ENCODE data around the gene EFCAB9. TPM values are rescaled to one million over a fixed set of nuclear protein-coding genes. Genes with fewer than 3 reads are reported as not detected.

Gene EFCAB9
- total RNA-seq, 1 donor from 2014 or later = not detected

DNA sequence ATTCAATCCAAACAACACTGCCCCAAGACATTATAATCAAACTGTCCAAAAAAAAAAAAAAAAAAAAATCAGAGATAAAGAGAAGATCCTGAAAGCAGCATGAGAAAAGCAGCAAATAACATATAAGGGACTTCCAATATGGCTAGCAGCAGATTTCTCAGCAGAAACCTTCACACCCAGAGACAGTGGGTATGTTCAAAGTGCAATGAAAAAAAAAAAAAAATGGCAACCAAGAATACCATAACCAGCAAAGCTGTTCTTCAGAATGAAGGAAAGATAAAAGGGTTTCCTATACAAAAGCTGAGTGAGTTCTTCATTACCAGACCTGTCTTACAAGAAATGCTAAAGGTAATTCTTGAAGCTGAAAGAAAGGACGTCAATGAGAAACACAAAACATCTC lies 57.4 kb downstream of the EFCAB9 start:
- H3K27ac Mint-ChIP-seq = no peak overlapping the region
- H4K20me1 ChIP-seq (ENCODE audit: low read depth) = peaks cover 26% of the 10 kb centered on the region

DNA sequence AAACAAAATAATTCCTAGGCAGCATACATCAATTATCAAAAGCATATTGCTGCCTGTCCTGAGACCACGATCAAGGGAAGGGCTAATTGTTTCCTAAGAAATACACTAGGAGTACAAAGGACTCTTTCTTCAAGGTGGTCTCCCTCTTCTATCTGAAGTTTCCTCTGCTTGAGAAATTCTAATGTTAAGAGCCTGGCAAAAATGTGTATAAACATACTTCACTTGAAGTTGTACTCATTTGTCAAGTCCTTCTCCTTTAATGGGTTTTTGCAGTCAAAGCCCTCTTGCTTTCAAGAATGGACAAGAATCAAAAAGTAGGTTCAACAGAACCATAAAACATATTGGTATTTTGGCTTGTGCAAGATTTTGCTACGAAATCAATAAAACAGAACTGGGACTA lies 58.5 kb downstream of the EFCAB9 start:
- no peak for DNase-seq (ENCODE audit: low spot score)
- H3K9ac ChIP-seq = no peak overlapping the region
- H3K36me3 ChIP-seq = peaks cover 16% of the 10 kb centered on the region
- no peaks in the 10 kb centered on the region for H3K27me3 ChIP-seq
- no peaks in the 10 kb centered on the region for H3K4me1 Mint-ChIP-seq
- no peak overlapping the region for H3K4me2 ChIP-seq
- H3F3A ChIP-seq (ENCODE audit: low read depth) = peaks cover 13% of the 10 kb centered on the region
- H3K4me3 Mint-ChIP-seq = no peak overlapping the region
- H4K20me1 ChIP-seq (ENCODE audit: low read depth) = peaks cover 15% of the 10 kb centered on the region
- H3K9me3 Mint-ChIP-seq = peaks cover 70% of the 10 kb centered on the region
- H3K9me3 ChIP-seq (ENCODE audit: low read depth) = peaks cover 17% of the 10 kb centered on the region
- H3K4me1 ChIP-seq = no peaks in the 10 kb centered on the region
- H3K27ac ChIP-seq = no peak overlapping the region
- no peak overlapping the region for H3K27ac Mint-ChIP-seq
- H3K79me2 ChIP-seq (ENCODE audit: low read depth) = peaks cover 100% of the 10 kb centered on the region
- peaks cover 5% of the 10 kb centered on the region for H3K27me3 Mint-ChIP-seq (ENCODE audit: insufficient read depth, low read depth)
- H3K4me3 ChIP-seq = no peak overlapping the region
- no peak for TF ChIP-seq EZH2phosphoT487 (IDR thresholded peaks at IDR 0.05)
- no peak for TF ChIP-seq EZH2 (IDR thresholded peaks at IDR 0.05)
- TF ChIP-seq, protein P1, sequence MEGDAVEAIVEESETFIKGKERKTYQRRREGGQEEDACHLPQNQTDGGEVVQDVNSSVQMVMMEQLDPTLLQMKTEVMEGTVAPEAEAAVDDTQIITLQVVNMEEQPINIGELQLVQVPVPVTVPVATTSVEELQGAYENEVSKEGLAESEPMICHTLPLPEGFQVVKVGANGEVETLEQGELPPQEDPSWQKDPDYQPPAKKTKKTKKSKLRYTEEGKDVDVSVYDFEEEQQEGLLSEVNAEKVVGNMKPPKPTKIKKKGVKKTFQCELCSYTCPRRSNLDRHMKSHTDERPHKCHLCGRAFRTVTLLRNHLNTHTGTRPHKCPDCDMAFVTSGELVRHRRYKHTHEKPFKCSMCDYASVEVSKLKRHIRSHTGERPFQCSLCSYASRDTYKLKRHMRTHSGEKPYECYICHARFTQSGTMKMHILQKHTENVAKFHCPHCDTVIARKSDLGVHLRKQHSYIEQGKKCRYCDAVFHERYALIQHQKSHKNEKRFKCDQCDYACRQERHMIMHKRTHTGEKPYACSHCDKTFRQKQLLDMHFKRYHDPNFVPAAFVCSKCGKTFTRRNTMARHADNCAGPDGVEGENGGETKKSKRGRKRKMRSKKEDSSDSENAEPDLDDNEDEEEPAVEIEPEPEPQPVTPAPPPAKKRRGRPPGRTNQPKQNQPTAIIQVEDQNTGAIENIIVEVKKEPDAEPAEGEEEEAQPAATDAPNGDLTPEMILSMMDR (IDR thresholded peaks at IDR 0.05) = no peak
- no peak overlapping the region for H2AFZ ChIP-seq (replicated peaks)
- H3K36me3 Mint-ChIP-seq = peaks cover 67% of the 10 kb centered on the region

More for the DNA sequence above, 57.4 kb downstream of the EFCAB9 start:
- Histone ChIP-seq H3K4me1 (no peaks in the 10 kb centered on the region), H3K36me3 (peaks cover 11% of the 10 kb centered on the region), H3K4me2 (no peak overlapping the region), H3K9me3 (ENCODE audit: low read depth) (peaks cover 7% of the 10 kb centered on the region), H3K79me2 (ENCODE audit: low read depth) (peaks cover 100% of the 10 kb centered on the region), H2AFZ (replicated peaks) (no peak overlapping the region), H3K27me3 (no peaks in the 10 kb centered on the region), H3K4me3 (no peak overlapping the region), H3K27ac (no peak overlapping the region), H3K9ac (no peak overlapping the region), H3F3A (ENCODE audit: low read depth) (peaks cover 13% of the 10 kb centered on the region)
- no peak overlapping the region for H3K4me3 Mint-ChIP-seq
- peaks cover 65% of the 10 kb centered on the region for H3K36me3 Mint-ChIP-seq
- no peaks in the 10 kb centered on the region for H3K4me1 Mint-ChIP-seq
- peaks cover 68% of the 10 kb centered on the region for H3K9me3 Mint-ChIP-seq
- DNase-seq (ENCODE audit: low spot score) = no peak
- TF ChIP-seq EZH2 (IDR thresholded peaks at IDR 0.05) (no peak), EZH2phosphoT487 (IDR thresholded peaks at IDR 0.05) (no peak)
- TF ChIP-seq, protein P1 (IDR thresholded peaks at IDR 0.05) = no peak
- H3K27me3 Mint-ChIP-seq (ENCODE audit: insufficient read depth, low read depth) = peaks cover 3% of the 10 kb centered on the region

Small RNAs within 50 kb of the gene (small RNA-seq; reads per million reads assigned to genes)
- not detected for gene RF00191

Other genes with a start within 250 kb of the EFCAB9 start
- gene FBXW11, start 187.5 kb upstream of the EFCAB9 start, total RNA-seq (ENCODE audit: low replicate concordance) = 74.5 and 79.1 TPM in 2 replicates
- 4.4 and 10.5 TPM in 2 replicates for gene STK10, start 5.9 kb upstream of the EFCAB9 start, total RNA-seq (ENCODE audit: low replicate concordance)
- 62.5 and 92.9 TPM in 2 replicates for gene UBTD2, start 89.6 kb downstream of the EFCAB9 start, total RNA-seq (ENCODE audit: low replicate concordance)

Measured in neural progenitor cell (in vitro differentiated cells).